Ovary (tissue), 3 donors: ENCODE measurements around the gene KAT8.

ENCODE experiments used
- CTCF ChIP-seq, 3 donors: fragments of 450-650 bp in 2 of 3; fragments of 200-600 bp in 1 of 3; IDR thresholded peaks; one replicate each; pipeline versions ENCODE4 v1.5.1 to v1.8.0; 2016 to 2022; ENCODE audit warnings: antibody characterized with exemption in 3 of 3, mild to moderate bottlenecking in 1 of 3
- EP300 ChIP-seq: sonication (generic); formaldehyde crosslinking; IDR thresholded peaks from one replicate; pipeline ENCODE4 v1.6.1; 2017; ENCODE audit warnings: antibody characterized with exemption
- POLR2A ChIP-seq: fragments of 450-650 bp; IDR thresholded peaks from one replicate; pipeline ENCODE4 v1.6.1; 2017; ENCODE audit warnings: antibody characterized with exemption, mild to moderate bottlenecking, moderate library complexity
- donor health status: DM: no; HTN: no; CAD: no.

- TF ChIP-seq CTCF (IDR thresholded peaks at IDR 0.05), result peak in 1 of 3 donors; percentile 16
- no peak for TF ChIP-seq POLR2A
- no peak for TF ChIP-seq EP300
These were observed 44.1 kb upstream of the KAT8 start for GRCh38 chr16:31073142-31073969.
